ENCODE data around the gene CCNI.

DNA sequence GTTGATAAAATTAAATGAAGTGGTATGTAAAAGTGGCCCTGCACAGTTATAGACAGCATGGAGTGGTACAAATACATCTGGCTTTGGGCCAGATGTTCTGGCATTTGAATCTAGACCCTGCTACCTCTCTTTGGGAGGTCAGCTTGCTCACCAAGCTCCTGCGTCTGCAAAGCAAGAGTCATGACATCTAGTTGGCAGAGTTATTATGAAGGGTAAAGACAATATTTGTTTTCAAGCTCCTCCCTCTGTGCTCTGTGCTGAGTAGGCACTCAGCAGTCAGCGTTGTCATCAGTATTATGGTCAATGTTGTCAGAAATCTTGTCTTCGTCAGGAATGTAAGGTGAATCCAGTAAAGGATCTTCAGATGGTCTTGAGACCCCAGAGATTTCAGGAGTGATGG lies 55.8 kb downstream of the CCNI start:
- TF ChIP-seq, protein P1, sequence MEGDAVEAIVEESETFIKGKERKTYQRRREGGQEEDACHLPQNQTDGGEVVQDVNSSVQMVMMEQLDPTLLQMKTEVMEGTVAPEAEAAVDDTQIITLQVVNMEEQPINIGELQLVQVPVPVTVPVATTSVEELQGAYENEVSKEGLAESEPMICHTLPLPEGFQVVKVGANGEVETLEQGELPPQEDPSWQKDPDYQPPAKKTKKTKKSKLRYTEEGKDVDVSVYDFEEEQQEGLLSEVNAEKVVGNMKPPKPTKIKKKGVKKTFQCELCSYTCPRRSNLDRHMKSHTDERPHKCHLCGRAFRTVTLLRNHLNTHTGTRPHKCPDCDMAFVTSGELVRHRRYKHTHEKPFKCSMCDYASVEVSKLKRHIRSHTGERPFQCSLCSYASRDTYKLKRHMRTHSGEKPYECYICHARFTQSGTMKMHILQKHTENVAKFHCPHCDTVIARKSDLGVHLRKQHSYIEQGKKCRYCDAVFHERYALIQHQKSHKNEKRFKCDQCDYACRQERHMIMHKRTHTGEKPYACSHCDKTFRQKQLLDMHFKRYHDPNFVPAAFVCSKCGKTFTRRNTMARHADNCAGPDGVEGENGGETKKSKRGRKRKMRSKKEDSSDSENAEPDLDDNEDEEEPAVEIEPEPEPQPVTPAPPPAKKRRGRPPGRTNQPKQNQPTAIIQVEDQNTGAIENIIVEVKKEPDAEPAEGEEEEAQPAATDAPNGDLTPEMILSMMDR (IDR thresholded peaks at IDR 0.05; ENCODE audit: low read depth, low read length), result no peak
- no peak for TF ChIP-seq POLR2A (IDR thresholded peaks at IDR 0.05; ENCODE audit: extremely low read depth, insufficient read length)

All from NB4 (cell line).